Hypothalamus (tissue), 51 donors: ENCODE results near the gene ZC3H7B.

ENCODE experiments used
- DNase-seq, 51 donors: peaks; one replicate each; lab custom pipeline; 2025; lab: John Stamatoyannopoulos, UW

Gene ZC3H7B

DNA sequence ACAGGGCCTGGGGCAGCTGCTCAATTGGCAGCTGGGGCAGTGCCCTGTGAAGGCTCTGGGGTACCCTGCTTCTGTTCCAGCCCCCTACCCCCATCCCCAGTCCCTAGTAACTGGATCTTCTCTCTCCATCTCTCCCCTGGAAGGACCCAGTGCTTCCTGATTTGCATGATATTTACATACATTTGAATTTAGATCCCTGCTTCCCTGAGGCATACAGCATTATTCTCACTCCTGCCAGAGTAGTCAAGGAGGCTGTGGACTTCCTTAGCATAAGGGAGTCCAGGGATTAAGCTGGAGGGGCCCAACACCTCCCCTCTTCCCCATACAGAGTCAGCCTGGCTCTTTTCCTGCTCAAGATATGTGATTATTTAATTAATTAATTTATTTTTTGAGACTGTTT lies 105.1 kb downstream of the ZC3H7B start:
- DNase-seq, result no peak

DNA sequence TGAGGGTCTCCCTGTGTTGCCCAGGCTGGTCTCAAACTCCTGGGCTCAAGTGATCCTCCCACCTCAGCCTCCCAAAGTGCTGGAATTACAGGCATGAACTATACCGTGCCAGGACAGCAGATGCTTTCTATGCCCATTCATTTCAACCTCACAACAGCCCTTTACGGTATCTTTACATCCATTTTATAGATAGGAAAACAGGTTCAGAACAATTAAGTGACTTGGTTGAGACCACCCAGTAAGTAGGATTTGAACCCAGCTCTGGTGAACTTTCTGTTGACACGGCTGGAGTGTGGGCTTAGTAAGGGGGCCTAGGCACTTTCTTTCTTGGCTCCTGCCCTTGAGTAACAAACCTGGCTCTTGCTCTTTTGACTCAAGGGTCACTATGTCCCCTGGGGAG lies 106.1 kb downstream of the ZC3H7B start:
- no peak for DNase-seq

DNA sequence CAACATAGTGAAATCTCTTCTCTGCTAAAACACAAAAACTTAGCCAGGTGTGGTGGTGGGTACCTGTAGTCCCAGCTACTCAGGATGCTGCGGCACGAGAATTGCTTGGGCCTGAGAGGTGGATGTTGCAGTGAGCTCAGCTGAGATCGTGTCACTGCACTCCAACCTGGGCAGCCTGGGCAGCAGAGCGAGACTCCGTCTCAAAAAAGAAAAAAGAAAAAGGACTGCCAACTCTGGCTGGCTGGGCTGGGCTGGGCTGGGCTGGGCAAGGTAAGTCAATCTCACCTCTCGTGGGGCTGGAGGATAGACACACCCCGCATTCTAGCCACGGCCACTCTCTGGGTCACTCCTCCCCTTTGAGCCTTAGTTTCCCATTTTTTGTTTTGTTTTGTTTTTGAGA lies 107.3 kb downstream of the ZC3H7B start:
- DNase-seq, result no peak
